Measurements from ENCODE around the gene RNF213.

DNA sequence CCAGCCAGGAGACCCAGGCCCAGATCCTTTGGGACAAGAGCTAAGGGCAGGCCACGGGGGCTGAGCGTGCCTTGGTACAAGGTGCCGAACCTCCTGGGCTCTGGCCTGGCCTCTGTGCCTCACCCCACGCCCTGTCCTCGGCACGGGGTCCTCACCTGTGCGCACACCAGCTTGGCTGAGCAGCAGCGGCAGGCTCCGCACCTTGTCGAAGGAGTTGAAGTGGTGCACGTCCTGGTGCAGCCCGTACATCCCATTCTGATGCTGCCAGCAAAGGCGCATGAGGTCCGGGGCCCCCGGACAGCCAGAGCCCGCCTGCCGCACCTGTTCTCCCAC, 45.8 kb upstream of the RNF213 start:
- TF ChIP-seq, protein P1, sequence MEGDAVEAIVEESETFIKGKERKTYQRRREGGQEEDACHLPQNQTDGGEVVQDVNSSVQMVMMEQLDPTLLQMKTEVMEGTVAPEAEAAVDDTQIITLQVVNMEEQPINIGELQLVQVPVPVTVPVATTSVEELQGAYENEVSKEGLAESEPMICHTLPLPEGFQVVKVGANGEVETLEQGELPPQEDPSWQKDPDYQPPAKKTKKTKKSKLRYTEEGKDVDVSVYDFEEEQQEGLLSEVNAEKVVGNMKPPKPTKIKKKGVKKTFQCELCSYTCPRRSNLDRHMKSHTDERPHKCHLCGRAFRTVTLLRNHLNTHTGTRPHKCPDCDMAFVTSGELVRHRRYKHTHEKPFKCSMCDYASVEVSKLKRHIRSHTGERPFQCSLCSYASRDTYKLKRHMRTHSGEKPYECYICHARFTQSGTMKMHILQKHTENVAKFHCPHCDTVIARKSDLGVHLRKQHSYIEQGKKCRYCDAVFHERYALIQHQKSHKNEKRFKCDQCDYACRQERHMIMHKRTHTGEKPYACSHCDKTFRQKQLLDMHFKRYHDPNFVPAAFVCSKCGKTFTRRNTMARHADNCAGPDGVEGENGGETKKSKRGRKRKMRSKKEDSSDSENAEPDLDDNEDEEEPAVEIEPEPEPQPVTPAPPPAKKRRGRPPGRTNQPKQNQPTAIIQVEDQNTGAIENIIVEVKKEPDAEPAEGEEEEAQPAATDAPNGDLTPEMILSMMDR (tag by site-specific recombination; IDR thresholded peaks at IDR 0.05), result no peak
- no peak for TF ChIP-seq SP2 (tag by site-specific recombination; IDR thresholded peaks at IDR 0.05)
- TF ChIP-seq ZNF169 (tag by site-specific recombination; IDR thresholded peaks at IDR 0.05), result no peak
- TF ChIP-seq, protein P2, sequence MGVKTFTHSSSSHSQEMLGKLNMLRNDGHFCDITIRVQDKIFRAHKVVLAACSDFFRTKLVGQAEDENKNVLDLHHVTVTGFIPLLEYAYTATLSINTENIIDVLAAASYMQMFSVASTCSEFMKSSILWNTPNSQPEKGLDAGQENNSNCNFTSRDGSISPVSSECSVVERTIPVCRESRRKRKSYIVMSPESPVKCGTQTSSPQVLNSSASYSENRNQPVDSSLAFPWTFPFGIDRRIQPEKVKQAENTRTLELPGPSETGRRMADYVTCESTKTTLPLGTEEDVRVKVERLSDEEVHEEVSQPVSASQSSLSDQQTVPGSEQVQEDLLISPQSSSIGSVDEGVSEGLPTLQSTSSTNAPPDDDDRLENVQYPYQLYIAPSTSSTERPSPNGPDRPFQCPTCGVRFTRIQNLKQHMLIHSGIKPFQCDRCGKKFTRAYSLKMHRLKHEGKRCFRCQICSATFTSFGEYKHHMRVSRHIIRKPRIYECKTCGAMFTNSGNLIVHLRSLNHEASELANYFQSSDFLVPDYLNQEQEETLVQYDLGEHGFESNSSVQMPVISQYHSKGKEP (tag by site-specific recombination; IDR thresholded peaks at IDR 0.05), result no peak
- no peak for TF ChIP-seq ZNF10 (tag by site-specific recombination; IDR thresholded peaks at IDR 0.05)
- TF ChIP-seq ZNF274 (IDR thresholded peaks at IDR 0.05; ENCODE audit: low read length), result no peak
- no peak for TF ChIP-seq ZNF274 (tag by site-specific recombination; IDR thresholded peaks at IDR 0.05; ENCODE audit: borderline replicate concordance)
- TF ChIP-seq ZNF175 (tag by site-specific recombination; IDR thresholded peaks at IDR 0.05), result no peak
- TF ChIP-seq ZNF792 (tag by site-specific recombination; IDR thresholded peaks at IDR 0.05), result no peak
- TF ChIP-seq ZNF664 (tag by site-specific recombination; IDR thresholded peaks at IDR 0.05), result no peak

Measured in HEK293 (cell line).